Measurements from ENCODE around the gene WSCD1.

The WSCD1 gene

GRCh38 chr17:6163612-6164333, 93.6 kb downstream of the WSCD1 start:
- DNase-seq = no peak

GRCh38 chr17:6164996-6165395, 94.8 kb downstream of the WSCD1 start:
- no peak for DNase-seq

- no peak for DNase-seq
These were observed 95.6 kb downstream of the WSCD1 start for GRCh38 chr17:6165806-6166205.

GRCh38 chr17:6166492-6167179, 96.5 kb downstream of the WSCD1 start:
- DNase-seq = no peak

- DNase-seq = no peak
These were observed 98.1 kb downstream of the WSCD1 start for GRCh38 chr17:6168296-6168695.

GRCh38 chr17:6170349-6170748, 100.2 kb downstream of the WSCD1 start:
- no peak for DNase-seq

- DNase-seq = no peak
These were observed 102.6 kb downstream of the WSCD1 start for GRCh38 chr17:6172642-6173330.

- no peak for DNase-seq
These were observed 103.5 kb downstream of the WSCD1 start for GRCh38 chr17:6173653-6174052.

Measured in activated T-cell treated with anti-CD3 and anti-CD28 coated beads, Interleukin-2, amount 50 U/mL, for 48 hours (primary cell).